GM19239 (cell line): ENCODE results near the gene RB1.
"Not testable (repeated sequence)": the region's sequence is repeated elsewhere in the genome, so short reads cannot be mapped to it uniquely, and the experiment has no call there.

Source experiments
- DNase-seq: peaks from one replicate; pipeline ENCODE4 v3.0.0; 2011; ENCODE audit warnings: low spot score; ENCODE audit not compliant: insufficient read length
- FAIRE-seq: peaks from 2 replicates; lab custom pipeline; 2011; peaks lifted over from hg19 to GRCh38; lab: Jason Lieb, UNC

RB1 gene

GRCh38 chr13:48339198-48339597, 35.6 kb downstream of the RB1 start:
- not testable (repeated sequence) for DNase-seq

GRCh38 chr13:48344264-48344663, 40.7 kb downstream of the RB1 start:
- FAIRE-seq (no peak), DNase-seq (no peak)

More at GRCh38 chr13:48339198-48339597, 35.6 kb downstream of the RB1 start:
- FAIRE-seq = not testable (repeated sequence)

- no peak for DNase-seq
- FAIRE-seq = no peak
These were observed 43.0 kb downstream of the RB1 start for GRCh38 chr13:48346583-48346982.

GRCh38 chr13:48349525-48349924, 46.0 kb downstream of the RB1 start:
- DNase-seq = no peak
- no peak for FAIRE-seq

- FAIRE-seq (no peak), DNase-seq (no peak)
These were observed 50.0 kb downstream of the RB1 start for GRCh38 chr13:48353590-48353989.

- DNase-seq, FAIRE-seq: not testable (repeated sequence)
These were observed 52.0 kb downstream of the RB1 start for GRCh38 chr13:48355524-48355923.

GRCh38 chr13:48356750-48357149, 53.2 kb downstream of the RB1 start:
- peak; percentile 47 for FAIRE-seq

GRCh38 chr13:48369988-48370387, 66.4 kb downstream of the RB1 start:
- no peak for DNase-seq
- FAIRE-seq = no peak

More at GRCh38 chr13:48356750-48357149, 53.2 kb downstream of the RB1 start:
- DNase-seq = no peak

GRCh38 chr13:48370815-48371214, 67.3 kb downstream of the RB1 start:
- DNase-seq (no peak), FAIRE-seq (no peak)

- DNase-seq (no peak), FAIRE-seq (no peak)
These were observed 74.3 kb downstream of the RB1 start for GRCh38 chr13:48377857-48378256.

- no peak for DNase-seq
- no peak for FAIRE-seq
These were observed 77.0 kb downstream of the RB1 start for GRCh38 chr13:48380581-48380980.

- no peak for FAIRE-seq
- no peak for DNase-seq
These were observed 79.8 kb downstream of the RB1 start for GRCh38 chr13:48383384-48383783.

GRCh38 chr13:48386816-48387215, 83.3 kb downstream of the RB1 start:
- DNase-seq (no peak), FAIRE-seq (no peak)

GRCh38 chr13:48391257-48391656, 87.7 kb downstream of the RB1 start:
- DNase-seq (no peak), FAIRE-seq (no peak)

- FAIRE-seq (no peak), DNase-seq (no peak)
These were observed 89.6 kb downstream of the RB1 start for GRCh38 chr13:48393030-48393697.

- no peak for FAIRE-seq
These were observed 90.1 kb downstream of the RB1 start for GRCh38 chr13:48393698-48394085.

GRCh38 chr13:48397744-48398143, 94.2 kb downstream of the RB1 start:
- DNase-seq (no peak), FAIRE-seq (no peak)

More at GRCh38 chr13:48393698-48394085, 90.1 kb downstream of the RB1 start:
- DNase-seq = no peak

GRCh38 chr13:48398450-48399095, 95.0 kb downstream of the RB1 start:
- no peak for DNase-seq
- peak; percentile 74 for FAIRE-seq

- FAIRE-seq = no peak
- no peak for DNase-seq
These were observed 96.6 kb downstream of the RB1 start for GRCh38 chr13:48400090-48400694.

GRCh38 chr13:48400850-48401291, 97.3 kb downstream of the RB1 start:
- DNase-seq (no peak), FAIRE-seq (peak; percentile 84)

GRCh38 chr13:48401480-48401879, 97.9 kb downstream of the RB1 start:
- no peak for FAIRE-seq
- no peak for DNase-seq
